Fibroblast of upper back skin (primary cell): Measurements from ENCODE around the gene TTC3.
"Not testable (repeated sequence)": the region's sequence is repeated elsewhere in the genome, so short reads cannot be mapped to it uniquely, and the experiment has no call there.

Source experiments
- DNase-seq: peaks from one replicate; pipeline ENCODE4 v3.0.0-alpha.2; 2013

TTC3 gene

DNA sequence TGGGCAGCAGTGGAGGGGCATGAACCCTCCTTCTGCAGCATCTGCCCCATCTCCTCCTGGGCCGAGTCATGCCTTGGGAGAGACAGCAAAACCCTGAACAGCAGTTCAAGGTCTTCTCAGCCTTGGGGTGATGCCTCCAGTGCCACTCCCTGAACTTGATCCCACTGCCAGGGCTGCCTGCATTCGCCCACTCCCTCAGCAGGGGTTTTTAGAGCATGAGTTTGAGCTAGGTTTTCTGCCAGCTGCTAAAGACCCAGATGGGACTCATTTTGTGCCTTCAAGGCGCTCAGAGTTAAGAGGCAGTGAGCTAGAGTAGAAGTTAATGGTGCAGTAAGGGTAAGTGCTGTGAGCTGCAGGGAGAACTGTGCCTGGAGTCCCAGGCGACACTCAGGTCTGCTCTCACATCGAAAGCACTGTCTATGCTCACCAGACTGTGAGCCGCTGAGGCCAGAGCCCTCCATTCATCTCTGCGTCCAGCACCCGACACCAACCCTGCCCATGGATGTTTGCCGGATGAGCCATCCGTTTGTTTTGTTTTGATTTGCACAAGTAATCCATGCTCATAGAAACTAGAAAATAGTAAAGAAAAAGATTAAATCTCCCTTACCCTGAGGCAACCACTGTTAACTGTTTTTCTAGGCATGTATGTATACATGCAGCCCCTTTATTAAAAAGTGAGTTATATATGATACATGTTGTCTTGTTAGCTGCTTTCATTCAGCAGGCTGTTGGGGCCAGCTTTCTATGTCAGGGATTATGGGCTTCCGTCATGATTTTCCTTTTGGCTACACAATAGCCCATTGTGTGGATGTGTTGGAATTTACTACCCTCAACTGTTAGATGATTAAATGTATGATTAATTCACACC is 126.2 kb downstream of the TTC3 start:
- no peak for DNase-seq

DNA sequence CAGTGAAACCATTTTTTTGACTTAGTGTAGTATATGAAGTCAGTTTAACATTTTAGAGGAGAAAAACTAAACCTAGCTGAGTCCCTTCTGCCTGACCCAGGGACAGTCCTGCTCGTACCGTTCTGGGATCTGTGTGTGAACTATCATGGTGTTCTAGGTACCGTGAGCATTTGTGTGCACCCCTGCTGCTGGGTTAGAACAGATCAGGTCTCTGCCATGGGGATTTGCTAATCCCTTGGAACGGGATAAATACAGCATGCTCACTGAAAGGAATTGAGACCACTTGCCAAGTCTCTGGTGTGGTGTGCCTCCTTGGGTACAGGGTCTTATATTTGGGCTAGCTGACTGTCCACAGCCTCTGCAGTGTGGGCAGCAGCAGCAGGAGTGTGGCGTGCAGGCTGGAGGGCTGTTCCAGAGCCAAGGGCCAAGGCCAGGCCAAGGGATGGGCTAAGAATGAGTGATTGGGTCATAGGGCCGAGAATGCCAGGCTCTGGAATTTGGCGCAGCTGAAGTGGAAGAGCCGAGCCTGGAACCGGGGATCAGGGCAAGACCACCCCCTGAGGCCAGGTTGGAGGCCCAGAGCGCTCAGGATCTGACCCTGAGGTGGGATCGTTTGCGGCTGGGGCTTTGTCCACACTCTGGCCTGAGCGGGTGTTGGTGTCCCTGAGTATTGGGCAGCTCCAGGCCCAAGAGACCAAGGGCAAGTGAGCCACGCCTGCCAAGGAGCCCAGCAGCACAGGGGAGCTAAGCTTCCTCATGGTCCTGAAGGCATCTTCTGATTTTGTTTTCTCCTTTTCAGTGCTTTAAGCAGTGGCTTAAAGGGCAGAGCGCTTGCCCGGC is 127.8 kb downstream of the TTC3 start:
- DNase-seq = no peak

DNA sequence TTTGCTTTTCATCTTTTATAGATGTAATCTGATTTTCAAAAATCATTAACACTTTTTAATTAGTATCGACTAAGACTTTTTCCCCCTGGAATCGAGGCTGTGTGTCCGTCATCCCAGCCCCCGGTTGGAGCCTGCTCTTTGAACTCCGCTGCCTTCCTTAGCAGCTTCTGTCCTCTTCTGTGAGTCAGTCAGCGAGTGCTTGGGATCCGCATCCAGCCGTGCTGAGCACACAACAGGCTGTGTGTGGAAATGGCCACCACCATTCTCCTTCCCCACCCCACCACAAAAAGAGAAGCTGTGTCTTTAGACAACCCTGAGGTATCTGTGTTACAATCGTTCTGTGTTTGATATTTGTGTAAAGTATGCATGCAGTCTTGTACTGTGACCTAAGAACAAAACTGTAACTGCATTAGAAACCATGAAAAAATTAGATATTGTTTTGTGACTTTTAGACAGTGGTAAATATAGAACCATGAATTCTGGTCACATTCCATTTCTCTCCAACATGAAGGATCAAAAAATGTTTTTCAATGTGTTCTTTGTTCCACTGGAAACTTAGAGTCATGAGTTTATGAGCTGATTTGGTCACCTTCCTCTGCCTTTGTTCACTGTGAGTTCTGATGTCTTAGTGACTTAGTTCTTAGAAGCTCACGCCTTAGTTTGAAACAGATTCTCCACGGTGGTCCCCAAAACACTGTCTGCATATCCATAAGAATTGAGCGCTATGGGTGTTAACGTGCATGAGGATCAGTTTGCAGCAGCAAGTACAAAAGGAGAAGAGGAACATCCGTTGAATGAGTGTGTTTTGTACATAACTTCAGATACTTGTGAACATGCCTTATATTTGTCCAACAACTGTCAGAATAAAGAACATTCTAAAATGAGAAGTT is 129.4 kb downstream of the TTC3 start:
- no peak for DNase-seq

DNA sequence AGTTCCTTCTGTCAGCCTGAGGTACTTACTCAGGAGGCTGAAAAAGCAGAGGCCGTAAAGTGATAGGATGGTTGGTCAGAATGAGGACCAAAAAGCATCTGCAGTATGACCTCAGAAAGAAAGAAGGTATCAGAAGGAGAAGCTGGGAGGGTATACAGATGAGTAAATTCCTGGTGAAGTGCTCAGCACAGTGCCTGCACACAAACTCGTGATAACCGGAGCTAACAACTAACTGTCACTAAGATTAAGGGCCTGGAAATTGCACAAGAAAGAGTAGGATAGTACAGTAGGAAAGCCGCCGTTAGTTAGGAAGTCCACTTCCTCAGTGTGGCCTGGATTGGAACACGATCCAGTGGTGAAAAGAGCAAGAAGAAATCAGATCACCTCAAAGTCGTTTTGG is 131.5 kb downstream of the TTC3 start:
- DNase-seq = no peak

DNA sequence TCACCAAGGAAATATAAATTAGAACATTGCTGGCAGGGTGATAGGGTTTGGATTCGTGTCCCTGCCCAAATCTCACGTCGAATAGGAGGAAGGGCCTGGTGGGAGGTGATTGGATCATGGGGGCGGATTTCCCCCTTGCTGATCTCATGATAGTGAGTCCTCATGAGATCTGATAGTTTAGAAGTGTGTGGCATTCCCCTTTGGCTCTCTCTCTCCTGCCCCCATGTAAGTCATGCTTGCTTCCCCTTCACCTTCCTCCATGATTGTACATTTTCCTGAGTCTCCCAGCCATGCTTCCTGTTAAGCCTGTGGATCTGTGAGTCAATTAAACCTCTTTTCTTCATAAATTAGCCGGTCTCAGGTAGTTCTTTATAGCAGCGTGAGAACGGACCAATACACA is 133.4 kb downstream of the TTC3 start:
- DNase-seq = no peak

DNA sequence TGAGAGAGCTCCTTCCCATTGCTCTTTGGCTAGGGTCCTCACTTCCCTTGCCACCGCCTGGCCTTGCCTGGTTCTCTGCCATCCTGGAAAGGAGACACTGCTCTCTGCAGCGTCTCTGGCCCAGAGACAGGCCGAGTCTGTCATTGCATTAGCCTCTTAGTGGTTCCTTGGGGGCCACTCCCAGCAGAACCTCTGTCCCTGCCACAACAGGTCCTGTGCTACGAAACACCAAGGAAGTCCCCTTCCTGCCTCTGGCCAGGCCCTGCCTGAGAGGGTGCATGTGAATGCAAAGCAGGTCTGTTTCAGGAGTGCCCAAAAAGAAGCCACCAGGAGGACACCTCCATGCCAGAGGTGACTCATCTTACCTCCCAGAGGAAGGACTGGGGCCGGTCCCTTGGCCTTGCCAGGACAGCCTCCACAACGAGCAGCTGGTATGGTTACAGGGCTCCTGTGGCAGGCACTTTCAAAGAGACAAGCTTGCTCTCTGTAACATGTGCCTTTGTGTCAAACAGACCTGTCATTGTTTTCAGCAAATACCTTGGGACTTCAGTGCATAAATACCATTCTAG is 134.5 kb downstream of the TTC3 start:
- peak; percentile 31 for DNase-seq

DNA sequence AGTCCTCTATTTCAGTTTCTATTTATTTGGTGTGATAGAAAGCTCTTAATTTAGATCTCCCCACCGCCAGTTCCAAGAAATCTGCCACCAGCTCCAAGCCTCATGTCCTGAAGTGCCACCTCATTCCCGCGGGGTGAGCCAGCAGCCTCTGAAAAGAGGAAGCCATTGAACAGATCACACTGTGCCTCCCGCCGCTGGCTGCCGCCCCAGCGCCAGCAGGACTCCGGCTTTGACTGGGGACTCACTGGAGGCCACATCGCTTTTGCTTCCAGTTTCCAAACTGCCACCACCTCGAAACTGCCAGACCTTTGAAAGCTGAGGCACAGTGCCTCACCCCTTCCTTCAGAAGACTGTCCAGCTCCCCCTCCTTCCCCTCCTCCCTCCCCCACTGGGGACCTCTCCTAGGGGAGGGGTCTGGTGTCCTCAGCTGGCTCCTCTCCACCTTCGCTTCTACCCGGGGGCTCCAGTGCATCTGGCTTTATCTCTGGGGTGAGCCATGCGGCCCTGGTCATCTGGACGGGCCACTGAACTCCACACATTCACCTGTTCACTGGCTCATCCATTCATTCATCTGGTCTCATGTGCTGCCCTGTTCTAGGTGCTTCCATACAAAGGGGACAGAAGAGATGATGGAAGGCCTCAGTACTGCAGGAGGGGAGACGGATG is 135.1 kb downstream of the TTC3 start:
- no peak for DNase-seq

DNA sequence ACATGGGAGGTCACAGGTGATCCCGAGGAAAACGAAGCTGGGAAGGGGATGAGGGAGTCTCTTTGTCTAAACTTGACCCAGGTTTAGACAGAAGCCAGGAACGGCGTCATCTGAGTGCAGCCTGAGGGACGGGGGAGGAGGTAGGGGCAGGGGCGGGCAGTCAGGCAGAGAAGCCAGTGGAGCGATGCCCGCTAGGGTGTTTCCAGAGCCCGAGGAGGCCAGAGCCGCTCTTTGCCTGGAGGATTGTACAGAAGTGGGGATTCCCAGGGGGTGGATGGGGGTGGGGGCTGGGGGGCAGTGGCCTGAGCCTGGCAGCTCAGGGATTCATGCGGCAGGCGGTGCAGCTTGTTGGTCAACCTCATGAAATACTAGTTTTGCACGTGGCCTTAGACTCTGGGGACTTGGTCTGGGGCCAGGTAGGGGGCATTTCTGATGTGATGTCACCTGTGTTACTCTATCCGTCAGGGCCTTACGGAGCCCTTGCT is 135.7 kb downstream of the TTC3 start:
- no peak for DNase-seq

DNA sequence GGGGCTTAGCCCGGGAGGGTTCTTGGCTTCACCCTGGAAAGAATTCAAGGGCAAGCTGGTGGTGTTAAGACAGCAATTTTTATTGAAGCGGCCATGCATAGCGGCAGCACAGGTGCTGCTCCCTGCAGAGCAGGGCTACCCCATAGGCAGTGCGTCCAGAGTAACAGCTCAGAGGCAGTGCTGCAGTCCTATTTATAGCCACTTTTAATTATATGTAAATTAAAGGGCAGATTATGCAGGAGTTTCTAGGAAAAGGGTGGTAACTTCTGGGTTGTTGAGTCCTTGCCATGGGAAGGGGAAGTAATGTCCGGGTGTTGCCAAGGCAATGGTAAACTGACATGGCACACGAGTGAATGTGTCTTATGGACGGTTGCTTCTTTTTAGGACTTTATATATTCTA is 137.1 kb downstream of the TTC3 start:
- no peak for DNase-seq

DNA sequence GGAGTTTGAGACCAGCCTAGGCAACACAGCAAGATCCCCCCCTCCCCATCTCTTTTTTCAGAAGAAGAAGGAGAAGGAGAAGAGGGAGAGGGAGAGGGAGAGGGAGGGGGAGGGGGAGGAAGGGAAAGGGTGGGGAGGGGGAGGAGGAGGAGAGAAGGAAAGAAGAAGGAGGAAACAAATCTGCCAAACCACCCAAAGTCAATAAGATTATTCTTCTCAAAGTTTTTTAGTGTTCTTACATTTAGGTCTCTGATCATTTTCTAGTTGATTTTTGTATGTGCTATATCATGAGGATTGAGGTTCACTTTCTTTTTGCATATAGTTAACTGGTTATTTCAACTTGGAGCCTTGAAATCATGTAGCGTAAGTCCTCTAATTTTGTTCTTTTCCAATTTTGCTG is 137.7 kb downstream of the TTC3 start:
- no peak for DNase-seq

DNA sequence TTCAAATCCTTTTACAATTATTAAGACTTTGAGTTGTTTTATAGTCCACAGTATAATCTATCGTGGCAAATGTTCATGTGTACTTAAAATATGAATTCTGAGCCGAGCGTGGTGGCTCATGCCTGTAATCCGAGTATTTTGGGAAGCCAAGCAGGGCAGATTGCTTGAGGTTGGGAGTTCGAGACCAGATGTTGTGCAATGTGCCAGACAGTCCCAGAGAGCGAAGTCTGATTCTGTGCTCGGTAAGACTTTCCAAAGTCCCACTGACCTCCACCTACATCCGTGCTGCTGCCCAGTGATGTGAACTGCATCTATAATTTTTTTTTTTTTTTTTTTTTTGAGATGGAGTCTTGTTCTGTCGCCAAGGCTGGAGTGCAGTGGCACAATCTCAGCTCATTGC is 141.9 kb downstream of the TTC3 start:
- DNase-seq = no peak

DNA sequence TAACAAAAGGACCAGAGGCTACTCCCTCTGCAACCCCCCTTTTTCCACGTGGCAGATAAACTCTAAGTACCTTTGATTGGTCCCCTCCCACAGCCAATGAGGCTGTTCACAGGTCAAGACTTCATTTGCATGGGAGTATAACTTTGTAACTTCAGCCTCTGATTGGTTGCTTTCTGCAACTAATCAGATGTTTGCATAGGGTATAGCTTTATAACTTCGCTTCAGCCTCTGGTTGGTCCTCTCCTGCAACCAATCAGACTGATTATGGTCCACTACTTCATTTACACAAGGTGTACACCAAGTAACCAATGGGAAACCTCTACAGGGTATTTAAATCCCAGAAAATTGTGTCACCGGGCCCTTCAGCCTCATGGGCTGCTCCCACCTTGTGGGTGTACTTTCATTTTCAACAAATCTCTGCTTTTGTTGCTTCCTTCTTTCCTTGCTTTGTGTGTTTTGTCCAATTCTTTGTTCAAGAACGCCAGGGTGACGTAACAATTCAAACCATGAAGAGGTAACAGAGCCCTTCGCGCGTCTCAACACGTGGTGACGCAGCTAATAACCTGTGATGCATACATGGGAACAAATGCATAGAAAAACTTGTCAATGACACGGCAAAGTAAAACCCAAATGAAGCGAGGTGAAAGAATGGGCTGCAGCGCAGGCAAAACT is 146.8 kb downstream of the TTC3 start:
- DNase-seq = no peak

DNA sequence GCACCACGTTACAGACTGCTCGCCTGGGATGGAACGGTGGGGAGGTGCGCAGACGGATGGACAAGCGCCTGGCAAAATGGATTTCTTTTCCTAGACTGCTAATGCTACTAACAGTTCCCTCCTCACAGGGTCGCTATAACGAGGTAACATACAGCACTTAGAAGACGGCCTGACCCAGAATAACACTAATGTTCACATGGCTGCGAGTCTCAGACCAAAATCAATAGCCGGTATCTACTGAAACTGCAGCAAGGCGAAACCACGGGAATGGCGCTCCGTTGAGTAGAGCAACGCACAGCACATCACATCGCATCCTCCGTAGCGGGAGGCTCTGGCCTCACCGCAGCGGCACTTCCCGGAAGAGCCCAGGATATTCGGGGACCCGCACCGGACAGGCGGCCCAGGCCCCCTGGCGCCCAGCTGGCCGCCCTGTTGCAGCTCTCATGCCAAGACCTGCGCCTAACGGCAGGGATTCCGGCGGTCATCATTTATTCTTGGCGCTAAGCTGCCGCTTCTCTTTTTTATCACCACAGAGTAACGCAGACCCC is 147.5 kb downstream of the TTC3 start:
- peak; percentile 47 for DNase-seq

DNA sequence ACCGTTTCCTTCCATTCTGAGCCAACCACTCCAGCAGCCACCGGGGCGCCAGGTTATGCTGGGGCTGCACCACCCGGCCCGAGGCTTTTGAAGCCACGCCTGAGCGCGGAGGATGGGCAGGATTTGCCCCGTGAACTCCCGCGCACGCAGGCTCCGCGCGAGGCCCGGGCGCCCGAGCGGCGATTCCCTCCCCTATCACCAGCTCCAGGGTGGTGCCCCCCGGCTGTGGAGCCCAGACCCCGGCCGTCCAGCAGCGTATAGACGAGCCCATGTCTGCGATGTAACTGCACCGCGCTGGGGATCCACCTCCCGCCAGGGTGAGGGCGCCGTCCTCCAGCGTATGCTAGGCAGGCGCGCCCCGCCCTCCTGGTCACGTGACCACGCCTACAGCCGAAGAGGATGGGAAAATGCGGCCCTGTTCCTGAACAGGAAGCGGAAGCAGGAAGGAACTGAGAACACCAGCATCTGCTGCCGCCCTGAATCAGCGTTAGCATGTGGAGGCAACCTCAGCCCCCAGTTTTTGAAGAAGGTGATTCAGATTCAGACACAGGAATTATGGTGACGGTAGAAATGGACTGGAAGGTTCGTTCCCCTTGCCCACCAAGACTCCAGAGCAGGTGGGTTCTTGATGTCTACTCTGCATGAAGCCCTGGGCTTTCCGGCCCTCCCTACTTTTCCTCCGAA is 148.1 kb downstream of the TTC3 start:
- peak; percentile 91 for DNase-seq

DNA sequence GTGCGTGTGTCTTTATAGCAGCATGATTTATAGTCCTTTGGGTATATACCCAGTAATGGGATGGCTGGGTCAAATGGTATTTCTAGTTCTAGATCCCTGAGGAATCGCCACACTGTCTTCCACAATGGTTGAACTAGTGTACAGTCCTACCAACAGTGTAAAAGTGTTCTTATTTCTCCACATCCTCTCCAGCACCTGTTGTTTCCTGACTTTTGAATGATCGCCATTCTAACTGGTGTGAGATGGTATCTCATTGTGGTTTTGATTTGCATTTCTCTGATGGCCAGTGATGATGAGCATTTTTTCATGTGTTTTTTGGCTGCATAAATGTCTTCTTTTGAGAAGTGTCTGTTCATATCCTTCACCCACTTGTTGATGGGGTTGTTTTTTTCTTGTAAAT is 149.2 kb downstream of the TTC3 start:
- not testable (repeated sequence) for DNase-seq

DNA sequence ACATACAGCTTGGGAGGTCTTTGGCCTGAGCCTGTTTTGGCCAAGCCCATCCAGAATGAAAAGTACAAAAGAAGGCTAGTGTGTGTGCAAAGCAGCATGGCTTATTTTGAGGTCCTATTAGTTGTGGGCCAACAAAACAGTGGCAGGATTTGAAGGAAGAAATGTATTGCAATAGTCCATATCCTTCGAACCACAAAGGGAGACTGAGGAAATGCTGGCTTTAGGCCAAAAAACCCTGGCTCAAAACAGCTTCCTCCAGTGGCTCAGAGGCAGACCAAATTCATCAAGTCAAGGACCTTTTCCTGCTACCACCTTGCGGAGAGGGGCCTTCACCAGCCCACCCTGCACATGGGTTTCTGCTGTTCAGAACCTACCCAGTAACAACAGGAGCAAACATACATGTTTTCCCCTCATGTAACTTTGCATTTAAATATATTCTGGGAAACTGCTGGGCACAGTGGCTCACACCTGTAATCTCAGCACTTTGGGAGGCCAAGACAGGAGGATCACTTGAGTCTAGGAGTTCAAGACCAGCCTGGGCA is 150.8 kb downstream of the TTC3 start:
- DNase-seq = no peak

DNA sequence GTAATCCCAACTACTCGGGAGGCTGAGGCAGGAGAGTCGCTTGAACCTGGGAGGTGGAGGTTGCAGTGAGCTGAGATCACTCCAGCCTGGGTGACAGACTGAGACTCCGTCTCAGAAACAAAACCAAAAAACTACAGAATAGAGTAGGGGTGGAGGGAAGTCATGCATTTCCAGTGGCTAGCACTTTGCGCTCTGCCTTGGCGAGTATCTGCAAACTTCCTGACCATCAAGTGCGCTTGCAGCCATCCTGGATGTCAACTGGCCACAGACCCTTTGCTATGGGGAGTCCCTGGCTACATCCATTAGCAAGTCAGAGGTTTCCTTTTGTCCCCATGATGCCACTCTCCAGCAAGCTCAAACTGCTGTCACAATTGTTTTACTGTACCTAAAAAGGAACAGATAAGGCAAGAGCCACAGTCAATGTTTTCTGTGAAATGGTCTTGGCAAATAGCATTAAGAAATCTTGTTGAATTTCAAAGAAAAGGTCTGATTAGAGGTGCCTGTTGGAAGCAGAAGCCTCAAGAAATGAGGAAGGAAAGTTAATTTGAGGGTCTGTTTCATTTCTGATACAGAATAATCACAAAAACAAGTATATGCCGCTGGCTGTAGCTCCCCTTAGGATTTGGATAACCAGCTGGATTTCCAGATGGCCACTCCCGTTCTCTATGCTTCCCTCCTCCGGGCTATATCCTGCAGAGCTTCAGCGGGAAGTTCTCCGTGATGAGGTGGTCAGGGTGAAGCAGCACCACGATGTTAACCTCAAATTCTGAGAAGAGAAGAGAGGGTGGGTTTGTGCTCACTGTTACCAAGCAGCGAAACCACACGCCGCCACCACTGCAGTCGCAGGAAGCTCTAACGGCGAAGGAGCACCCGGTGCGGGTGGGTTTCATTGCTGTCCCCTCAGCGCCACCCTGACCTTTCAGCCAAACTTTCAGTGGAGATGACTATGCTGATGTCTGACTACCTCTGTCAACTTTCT is 152.1 kb downstream of the TTC3 start:
- no peak for DNase-seq

DNA sequence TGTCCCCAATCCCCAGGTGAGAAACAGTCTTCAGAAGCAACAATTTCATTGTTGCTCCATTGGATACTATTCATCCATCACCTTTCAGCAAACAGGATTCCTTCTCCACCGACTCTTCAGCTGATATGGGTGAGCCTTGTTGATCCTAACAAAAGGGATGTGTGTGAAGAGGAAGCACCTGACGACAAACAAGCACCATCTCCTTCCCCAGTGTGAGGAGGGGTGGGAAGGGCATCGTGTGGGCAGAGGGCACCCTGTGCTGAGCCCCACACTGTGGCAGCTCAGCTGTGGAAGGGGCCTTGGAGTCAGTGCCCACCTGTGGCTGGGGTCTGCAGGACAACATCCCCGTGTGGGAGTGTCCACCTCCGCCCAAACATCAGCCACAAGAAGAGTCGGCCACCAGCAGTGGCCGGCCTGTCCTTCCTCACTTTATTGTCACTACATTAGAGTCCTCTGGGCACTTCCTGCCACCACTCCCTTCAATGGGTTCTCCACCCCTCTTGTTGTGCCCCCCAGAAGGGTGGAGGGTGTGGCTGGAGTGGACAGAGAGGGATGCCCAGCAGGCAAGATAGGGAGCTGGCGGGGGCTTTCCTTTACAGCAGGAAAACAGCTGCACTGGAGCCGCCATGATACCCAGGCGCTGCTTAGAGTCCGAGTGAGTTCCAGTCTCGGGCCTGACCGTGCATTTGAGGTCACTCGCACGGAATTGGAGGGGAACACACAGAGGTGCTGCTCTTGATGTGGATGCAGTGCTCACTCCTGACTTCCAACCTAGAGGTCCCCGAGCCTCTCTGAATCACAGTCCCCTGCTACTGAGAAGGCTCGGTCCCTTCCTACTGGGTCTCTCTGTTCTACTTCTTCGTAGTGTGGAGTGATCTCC is 153.2 kb downstream of the TTC3 start:
- DNase-seq = no peak
